Ishikawa (cell line): ENCODE measurements around the gene ZCCHC17.

Experiments
- CREB1 ChIP-seq: IDR thresholded peaks from 2 replicates; pipeline ENCODE4 v1.6.1; 2012; ENCODE audit warnings: low read depth
- RAD21 ChIP-seq: IDR thresholded peaks from 2 replicates; pipeline ENCODE4 v1.6.1; 2012; ENCODE audit warnings: low read depth
- TCF12 ChIP-seq: IDR thresholded peaks from 2 replicates; pipeline ENCODE4 v1.6.1; 2012; ENCODE audit warnings: low read depth
- TF ChIP-seq, protein P1 (sequence below): IDR thresholded peaks from 2 replicates; pipeline ENCODE4 v1.6.1; 2012; ENCODE audit warnings: low read depth, mild to moderate bottlenecking
- TF ChIP-seq, protein P2 (sequence below): IDR thresholded peaks from 2 replicates; pipeline ENCODE4 v1.6.1; 2012

DNA sequence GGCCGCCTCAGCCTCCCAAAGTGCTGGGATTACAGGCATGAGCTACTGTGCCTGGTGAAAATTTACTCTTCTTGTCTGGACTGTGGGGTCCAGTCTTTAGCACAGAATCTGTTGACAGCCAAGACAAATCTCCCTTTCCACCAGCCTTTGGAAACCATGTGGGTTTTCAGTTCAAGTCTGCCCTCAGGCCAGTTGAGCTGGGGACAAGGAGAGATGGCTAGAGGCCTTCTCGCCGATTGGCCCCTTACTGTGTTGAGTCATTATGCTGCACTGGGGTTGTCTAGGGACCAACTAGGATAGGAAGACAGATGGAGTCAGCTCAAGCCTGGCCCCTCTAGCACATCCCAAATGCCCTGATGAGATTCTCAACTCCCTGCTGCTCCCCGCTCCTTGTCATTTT is 48.6 kb upstream of the ZCCHC17 start:
- TF ChIP-seq CREB1 (no peak), TCF12 (no peak), RAD21 (no peak)
- TF ChIP-seq, protein P1, sequence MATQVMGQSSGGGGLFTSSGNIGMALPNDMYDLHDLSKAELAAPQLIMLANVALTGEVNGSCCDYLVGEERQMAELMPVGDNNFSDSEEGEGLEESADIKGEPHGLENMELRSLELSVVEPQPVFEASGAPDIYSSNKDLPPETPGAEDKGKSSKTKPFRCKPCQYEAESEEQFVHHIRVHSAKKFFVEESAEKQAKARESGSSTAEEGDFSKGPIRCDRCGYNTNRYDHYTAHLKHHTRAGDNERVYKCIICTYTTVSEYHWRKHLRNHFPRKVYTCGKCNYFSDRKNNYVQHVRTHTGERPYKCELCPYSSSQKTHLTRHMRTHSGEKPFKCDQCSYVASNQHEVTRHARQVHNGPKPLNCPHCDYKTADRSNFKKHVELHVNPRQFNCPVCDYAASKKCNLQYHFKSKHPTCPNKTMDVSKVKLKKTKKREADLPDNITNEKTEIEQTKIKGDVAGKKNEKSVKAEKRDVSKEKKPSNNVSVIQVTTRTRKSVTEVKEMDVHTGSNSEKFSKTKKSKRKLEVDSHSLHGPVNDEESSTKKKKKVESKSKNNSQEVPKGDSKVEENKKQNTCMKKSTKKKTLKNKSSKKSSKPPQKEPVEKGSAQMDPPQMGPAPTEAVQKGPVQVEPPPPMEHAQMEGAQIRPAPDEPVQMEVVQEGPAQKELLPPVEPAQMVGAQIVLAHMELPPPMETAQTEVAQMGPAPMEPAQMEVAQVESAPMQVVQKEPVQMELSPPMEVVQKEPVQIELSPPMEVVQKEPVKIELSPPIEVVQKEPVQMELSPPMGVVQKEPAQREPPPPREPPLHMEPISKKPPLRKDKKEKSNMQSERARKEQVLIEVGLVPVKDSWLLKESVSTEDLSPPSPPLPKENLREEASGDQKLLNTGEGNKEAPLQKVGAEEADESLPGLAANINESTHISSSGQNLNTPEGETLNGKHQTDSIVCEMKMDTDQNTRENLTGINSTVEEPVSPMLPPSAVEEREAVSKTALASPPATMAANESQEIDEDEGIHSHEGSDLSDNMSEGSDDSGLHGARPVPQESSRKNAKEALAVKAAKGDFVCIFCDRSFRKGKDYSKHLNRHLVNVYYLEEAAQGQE: no peak
- TF ChIP-seq, protein P2, sequence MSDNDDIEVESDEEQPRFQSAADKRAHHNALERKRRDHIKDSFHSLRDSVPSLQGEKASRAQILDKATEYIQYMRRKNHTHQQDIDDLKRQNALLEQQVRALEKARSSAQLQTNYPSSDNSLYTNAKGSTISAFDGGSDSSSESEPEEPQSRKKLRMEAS: no peak
